Pons (tissue), 1 donor: ENCODE results near the gene TRDMT1.
"Not testable (repeated sequence)": the region's sequence is repeated elsewhere in the genome, so short reads cannot be mapped to it uniquely, and the experiment has no call there.

Experiments used
- DNase-seq: peaks from one replicate; pipeline ENCODE4 v3.0.0-alpha.2; 2016; ENCODE audit warnings: low spot score

The TRDMT1 gene

DNA sequence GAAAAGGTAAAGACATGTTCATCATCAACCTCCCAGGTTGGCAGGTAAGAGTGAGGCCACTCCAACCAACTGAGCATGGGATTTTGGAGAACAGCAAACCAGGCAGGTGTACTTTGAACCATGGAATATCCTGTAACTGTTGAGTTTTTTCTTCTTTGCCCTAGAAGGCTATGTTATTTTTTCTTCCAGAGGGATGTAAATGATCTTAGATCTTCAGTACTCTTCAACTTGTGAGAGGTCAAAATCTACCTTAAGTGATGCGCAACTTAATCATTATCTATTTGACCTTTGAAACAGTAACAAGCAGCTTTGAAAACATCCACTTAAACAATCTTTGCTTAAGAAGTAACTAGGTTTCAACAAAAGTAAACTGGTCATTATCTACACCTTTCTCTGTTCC, 71.7 kb downstream of the TRDMT1 start, which contains the start of gene CUBN:
CUBN (minus strand) TSS at position 71 of the 400 bp plus-strand sequence; CDS start at position 25, 46 bp downstream.
- no peak for DNase-seq

DNA sequence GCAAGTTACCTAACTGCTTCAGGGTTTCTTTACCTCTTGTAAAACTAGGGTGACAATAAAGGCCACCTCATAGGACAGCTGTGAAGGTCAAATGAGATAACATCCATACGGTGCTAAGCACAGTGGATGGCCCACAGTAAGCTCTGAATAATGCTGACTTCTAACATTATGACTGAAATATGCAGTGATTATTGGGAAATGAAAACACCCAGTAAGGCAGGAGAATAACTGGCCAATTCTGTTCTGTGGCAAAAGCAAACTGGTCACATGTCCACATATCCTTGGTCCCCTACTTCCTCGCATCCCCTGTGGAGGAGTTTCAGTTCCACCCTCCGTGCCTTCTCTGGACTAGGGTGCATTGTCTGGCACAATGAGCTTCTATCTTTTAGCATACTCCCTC, 73.2 kb downstream of the TRDMT1 start:
- DNase-seq = peak; percentile 20

DNA sequence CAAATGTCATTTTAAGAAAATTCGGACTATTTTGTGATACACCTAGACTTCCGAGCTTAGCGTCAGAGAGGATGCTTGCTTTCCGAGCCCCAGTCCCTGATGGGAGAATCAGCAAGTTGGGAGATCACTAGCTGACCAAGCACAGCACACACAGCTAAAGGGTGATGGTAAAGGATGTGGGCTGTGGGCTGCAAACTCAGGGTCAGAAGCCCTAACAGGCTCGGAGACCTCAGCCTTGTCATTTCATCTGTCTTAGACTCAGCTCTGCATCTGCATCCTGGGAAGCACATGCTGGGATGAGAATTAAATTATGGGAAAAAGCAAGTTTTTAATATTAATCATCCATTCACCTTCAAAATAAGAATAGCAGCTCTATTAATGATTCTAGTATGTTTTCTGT, 75.1 kb downstream of the TRDMT1 start:
- DNase-seq = no peak

DNA sequence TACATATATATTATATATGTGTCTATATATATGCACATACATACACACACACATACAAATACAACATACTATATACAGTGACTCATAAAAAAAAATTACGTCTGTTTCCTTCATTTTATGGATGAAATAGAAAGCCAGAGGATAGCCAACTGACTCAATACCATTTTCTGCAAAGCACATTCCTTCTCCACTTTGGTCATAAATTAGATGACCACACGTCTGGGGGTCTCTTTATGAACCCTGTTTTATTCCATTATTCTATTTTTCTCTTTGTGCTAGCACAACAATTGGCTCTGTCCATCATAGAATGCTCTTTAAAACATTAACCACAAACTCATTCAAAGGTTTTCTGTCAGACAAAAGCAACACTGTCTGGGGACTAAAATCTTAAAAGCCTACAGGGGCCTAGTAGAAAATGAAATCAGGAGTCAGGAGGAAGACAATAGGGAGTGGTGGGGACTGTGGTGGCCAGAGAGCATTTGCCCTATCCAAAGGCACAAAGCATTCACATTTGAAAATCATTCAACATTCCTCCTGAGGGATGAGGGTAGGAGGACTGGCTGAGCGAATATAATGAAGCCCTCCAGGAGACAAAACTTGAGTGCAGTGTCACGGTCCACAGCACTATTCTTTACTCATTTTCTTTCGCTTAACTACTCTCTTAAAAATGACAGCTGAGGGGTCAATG, 76.1 kb downstream of the TRDMT1 start:
- no peak for DNase-seq

DNA sequence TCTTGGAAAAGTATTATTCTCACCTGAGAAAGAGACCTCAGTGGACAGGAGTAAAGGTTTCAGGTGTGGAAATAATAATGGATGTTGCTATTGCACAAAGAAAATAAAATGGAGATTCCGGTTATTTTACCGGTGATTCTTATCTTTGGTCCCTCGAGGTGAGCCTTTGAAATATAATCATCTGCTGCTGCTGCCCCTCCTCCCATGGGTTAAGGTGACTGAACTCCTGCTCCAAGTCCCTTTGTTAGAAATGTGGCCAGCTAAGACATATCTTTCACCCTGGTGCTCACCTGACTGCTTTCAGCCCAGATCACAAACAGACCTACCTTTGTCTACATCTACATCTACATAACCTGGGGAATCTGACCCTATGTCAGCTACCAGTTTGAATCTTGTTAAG, 77.5 kb downstream of the TRDMT1 start:
- no peak for DNase-seq

DNA sequence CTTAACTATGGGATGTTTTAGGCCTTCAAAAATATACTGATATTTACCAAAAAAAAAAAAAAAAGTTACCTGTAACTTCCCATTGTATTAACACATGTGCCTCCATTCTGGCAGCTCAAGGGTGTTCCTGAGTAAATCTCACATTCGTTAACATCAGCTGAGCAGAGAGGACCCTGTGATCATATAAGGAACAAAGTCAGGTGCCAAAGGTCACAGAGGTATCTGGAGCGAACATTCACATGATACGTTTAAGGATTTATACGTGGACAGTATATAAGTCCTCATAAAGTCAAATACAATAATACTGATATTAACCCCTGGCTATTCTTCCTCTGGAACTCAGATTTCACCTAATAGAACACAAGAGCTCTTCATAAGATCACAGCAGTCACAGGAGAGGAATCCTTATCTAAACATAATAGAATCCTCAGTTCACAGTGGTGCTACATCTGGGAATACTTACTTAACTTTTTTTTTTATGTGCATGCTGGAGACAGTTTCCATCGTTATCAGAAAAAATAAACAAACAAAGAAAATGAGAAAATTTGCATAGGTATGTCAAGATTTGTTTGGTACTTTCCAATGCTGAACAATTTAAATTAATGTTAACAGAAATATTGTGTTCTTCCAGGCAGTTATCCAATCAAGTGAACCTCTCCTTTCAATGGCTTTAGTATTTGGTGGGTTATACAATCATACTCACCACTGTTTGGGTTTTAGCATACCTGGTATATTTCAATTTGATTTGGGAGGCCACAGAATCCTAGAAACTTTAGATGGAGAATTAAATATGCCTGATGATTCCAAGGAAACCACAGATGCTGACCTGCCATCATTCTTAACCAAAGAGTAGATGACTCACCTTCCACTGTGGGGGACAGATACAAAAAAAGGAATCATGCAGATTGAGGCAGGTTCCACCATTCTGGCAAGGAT, 78.5 kb downstream of the TRDMT1 start:
- DNase-seq = peak; percentile 15

DNA sequence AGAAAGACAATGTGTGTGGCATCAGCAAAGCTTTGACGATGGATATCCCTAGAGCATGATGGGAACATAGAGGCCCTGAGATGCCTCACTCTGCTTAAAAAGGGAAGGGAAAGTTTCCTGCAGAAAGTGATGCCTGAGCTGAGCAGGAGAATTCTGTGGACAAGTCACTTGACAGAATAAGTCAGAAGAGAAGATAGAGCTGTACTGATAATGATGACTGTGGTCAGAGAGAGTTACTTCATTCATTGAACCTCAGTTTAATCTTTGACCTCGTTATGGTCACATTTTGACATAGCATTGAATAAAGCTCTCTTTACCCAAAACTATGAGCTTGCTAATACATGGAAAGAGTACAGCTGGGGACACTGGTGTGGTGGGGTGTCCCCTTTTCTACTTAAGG, 79.4 kb downstream of the TRDMT1 start:
- no peak for DNase-seq

DNA sequence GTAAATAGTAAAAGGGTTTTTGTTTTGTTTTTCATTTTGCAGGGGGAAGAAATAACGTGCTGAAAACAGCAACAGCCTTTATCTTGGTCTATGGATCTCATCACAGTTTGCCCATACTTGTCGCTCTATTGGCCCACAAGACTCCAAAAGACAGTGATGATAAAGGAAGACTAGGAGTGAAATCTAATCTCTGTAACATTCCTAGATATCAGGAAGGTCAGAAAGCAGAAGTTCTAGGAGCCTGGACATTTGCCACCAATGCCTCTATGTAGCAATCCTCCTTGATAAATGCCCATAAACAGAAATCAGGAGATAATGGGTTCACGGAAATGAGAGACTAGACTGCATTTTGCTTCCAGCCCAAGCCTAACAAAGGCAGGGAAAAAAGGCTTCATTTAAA, 80.8 kb downstream of the TRDMT1 start:
- DNase-seq = no peak

DNA sequence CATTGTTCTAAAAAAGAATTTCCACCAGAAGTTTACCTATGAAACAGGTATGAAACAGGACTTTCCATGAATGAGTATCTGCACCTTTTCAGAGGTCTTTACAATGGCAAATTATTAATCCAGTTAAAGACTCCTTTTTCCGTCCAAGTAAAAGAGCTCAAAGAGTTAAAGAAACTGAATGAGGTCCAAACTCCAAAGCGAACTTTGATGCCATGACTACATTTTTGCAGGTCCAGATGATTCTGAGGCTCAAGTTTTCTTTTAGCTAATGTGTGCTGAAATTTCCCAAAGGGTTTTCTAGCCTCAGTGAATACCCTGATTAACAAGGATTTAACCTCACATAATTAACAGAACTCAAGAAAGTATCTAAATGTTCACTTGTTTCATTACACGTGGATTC, 81.6 kb downstream of the TRDMT1 start:
- no peak for DNase-seq

DNA sequence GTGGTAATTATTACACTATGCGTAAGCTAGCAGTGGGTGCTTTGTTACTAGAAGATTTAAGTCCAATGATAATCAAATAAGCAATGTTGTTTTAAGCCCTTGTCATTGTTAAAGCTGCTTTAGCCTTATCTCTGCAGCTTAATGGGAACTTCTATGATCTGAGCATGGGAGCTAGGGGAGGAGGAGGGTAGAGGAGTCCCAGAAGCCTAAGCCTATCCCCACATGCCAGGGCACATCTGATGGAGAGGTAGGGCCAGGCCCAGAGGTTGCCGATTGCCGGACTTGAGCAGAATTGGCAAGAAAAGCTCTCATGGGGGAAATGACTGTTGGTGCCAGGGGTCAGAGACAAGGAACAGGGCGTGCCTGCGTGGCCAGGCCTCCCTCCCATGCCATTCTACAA, 85.3 kb downstream of the TRDMT1 start:
- DNase-seq = no peak

DNA sequence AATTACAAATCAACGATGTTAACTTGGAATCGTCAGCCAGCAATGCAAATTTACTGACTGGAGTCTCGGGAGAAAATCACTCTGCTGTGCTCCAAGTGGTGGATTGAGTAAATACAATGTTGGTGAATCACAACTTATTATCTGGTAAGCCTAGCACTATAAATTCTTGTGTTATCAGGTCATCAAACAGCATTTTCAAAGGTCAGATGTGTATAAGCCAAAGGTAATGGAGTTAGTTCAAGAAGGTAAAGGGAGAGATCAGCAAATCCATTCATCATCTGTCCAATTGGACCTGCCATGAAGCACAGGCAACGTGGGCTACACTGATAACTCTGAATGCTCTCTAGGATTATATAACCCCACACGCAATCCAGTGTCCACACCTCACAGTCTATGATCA, 85.8 kb downstream of the TRDMT1 start:
- DNase-seq = no peak

DNA sequence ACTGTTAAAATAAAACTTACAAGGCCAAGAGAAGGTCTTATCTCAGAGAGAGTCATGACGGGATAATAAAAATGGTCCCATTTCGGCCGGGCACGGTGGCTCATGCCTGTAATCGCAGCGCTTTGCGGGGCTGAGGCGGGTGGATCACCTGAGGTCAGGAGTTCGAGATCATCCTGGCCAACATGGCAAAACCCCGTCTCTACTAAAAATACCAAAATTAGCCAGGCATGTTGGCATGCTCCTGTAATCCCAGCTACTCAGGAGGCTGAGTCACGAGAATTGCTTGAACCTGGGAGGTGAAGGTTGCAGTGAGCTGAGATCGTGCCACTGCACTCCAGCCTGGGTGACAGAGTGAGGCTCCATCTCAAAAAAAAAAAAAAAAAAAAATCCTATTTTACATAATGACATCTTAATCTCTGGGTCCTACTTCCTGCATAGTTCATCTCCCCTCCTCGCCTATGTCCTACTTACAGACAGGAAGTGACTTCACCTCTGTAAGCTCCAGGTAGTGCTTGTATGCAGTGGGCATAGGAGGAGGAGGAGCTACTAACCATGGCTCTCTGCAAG, 86.5 kb downstream of the TRDMT1 start:
- not testable (repeated sequence) for DNase-seq

DNA sequence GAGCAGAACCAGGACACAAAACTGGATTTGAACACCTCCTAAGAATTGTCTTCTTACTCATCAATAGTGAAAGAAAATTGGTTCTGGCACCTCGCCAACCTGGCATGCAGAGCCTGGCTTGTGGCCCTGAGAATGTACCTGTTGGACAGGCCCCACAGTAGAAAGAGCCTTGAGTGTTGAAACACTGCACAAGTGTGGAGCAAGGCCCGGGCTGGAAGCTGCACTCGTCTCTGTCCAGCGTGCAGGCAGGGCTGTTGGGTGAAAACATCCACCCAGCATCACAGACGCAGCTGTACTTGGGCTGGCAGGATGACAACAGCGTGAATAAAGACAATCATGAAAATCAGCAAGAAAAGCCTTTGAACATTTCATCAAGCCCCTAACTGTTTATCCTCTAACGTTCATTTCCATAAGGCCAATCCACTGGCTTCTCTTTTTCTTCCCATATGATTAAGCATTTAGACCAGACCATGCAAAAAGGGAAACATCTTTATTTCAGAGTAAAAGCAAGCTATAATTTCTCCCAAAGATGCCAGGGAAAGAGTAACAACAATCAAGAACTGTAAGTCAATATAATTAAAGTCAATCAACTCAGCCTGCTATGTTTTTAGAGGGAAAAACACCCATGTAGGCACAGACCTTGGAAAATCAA, 87.5 kb downstream of the TRDMT1 start:
- DNase-seq = peak; percentile 26

DNA sequence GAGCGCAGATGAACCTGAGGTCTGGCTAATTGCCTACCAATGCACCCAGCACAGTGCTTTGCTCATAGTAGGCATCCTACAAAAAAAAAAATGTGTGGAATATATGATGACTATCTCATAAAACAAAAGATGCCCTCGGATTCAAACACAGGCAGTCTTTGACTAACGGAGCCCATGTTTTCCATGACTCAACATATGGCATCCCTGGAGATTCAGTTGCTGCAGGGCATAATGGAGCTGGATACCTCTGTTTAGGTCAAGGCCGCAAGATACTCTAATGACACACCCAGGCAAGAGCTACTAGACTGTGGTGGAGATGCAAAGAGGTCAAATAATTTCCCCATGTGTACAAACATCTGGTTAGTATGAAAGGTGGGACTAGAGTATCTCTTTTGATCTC, 88.1 kb downstream of the TRDMT1 start:
- no peak for DNase-seq

DNA sequence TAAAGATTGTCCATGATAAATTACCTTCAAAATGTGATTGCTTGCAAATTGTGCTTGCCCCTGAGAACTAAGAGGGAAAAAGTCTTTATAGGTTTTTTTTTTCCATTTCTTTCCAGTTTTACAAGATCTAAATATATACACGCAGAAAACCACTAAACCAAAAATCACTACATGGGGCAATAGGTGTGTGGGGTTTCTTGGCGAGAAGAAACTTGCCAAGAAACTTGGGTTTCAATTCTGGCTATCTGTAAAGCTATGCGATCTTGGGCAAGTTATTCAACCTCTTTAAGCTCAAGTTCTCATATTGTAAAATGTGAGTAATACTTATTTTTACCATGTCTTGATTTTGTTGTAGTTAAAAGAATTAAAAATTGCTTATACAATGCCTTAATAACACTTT, 88.9 kb downstream of the TRDMT1 start:
- DNase-seq = no peak

DNA sequence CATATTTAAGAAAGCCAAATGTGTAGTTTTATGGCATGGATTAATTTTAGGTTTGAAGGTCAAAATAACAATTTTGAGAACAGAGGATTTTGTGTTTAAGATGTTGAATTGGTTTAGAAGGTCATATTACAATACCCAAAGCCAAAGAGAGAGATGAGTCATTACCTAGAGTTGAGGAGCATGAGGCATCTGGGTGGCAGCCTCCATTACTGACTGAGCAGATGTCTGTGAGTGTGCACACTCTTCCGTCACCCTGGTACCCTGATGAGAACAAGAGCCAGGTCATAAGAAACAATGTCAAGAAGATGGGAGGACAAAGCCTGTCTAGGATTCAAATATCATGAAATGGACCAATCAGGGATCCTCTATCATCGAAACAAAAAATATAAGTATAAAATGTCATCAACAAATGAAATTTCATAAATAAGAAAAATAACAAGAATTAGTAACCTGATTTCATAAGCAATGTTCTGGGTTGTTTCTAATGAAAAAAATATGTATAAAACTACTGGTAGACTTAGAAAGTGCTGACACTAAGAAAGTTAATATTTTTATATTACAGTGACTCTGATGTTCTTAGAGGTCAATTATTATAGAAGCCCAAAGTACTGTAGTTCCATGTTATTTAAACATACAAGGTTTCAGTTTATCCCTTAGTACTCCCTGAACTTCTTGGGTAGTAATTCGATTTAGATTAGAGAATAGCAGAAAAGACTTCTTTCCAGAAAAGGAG, 91.8 kb downstream of the TRDMT1 start:
- DNase-seq = no peak

DNA sequence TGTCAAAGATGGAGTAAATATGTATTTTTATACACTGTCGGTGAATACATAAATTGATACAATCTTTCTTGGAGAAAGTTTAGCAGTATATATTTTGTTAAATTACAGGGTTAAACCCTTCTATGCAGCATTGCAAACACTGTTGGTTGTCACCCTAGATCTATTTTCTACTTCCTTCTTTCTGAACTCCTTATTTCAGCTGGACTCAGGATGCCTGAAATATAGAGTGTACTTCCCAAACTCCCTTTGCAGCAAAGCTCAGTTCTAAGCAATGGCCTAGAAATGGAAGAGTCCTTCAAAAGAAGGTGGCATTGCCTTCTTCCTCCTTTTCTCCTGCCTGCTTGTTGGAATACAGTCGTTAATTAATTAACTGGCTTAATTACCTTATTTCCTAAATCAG, 92.4 kb downstream of the TRDMT1 start:
- DNase-seq = no peak

DNA sequence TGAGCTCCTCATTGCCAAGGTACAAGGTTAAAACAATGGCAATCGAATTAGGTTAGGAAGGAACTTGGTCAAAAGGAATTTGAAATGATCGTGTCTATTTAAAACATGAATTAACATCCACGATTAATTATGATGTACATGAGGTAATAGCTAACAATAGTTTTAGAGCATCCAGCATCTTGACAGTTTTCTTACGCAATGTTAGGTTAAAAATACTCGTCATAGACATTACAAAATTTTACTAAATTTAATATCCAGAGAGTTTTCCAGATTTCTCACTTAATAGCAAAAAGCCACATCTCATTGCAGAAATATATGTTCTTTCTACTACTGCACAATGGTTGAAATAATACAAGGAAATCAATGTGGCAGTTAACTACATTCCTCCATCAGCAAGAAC, 94.5 kb downstream of the TRDMT1 start:
- DNase-seq = no peak

DNA sequence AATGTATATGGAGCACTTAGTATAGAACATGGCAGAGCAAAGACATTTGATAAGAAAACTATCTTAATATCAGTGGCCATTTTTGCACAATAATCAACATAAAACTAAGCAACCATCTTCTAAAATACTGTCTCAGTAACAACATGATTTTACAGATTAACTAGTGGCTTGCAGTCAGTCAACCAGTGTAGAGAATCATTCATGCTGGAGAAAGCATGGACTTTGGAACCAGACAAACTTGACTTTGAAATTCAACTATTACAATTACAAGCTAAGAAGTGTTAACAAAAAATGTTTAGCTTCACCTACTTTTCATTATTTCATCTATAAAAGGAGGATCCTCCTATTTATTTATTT, 99.6 kb downstream of the TRDMT1 start:
- DNase-seq = no peak

DNA sequence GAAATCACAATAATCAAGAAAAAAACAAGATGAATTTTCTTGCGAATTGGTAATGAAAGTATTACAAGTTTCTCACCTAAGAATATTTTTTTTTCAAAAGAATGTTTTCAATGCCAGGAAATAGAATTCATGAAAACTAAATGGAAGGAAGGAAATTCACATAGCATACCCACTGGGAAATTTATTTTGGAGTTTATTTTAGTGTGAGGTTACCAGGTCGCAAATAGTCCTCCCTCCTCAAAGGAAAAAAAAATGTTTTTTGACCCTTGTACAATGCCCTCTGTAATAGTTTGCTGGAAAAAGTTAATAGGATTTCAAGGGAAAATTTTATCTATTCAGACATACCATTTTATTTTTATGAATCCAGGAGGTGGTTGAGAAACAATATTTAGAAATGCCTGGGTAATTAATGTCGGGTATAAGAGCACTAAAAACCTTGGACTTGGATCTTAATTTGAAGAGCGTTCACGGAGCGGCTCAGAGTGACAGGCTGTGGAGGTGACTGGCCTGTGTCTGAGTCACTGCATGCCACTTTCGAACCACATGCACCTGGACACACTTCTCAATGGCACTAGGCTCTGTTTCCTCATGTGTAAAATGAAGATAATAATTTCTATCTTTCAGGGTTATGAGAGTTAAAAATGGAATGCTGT, 100.1 kb downstream of the TRDMT1 start:
- DNase-seq = no peak

DNA sequence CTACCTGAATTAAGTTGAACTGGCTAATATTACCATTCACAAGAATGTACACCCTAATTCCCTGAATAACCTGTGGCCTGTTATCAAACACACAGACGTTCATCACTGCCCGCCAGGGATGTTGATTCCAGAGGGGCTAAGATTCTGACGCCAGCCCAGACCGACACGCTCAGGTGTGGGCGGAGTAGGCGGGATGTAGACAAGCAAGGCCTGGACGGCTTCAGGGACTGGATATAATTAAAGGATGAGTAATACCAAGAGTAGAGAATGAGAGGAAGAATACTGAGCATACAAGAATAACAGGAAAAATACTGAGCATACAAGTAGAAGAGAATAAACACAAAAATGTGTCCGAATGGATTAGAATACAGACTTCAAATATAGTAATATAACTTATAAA, 100.9 kb downstream of the TRDMT1 start:
- DNase-seq = no peak
